GM11168 (cell line): ENCODE data around the gene UQCRHL.

Experiments
- in situ Hi-C: fragments of 300-500 bp; cut with MboI; formaldehyde crosslinking; loops from one replicate; pipeline ENCODE4 v1.12.0; 2022; ENCODE audit warnings: low sequenced_read_pairs; ENCODE audit not compliant: unreplicated experiment

Gene UQCRHL

DNA sequence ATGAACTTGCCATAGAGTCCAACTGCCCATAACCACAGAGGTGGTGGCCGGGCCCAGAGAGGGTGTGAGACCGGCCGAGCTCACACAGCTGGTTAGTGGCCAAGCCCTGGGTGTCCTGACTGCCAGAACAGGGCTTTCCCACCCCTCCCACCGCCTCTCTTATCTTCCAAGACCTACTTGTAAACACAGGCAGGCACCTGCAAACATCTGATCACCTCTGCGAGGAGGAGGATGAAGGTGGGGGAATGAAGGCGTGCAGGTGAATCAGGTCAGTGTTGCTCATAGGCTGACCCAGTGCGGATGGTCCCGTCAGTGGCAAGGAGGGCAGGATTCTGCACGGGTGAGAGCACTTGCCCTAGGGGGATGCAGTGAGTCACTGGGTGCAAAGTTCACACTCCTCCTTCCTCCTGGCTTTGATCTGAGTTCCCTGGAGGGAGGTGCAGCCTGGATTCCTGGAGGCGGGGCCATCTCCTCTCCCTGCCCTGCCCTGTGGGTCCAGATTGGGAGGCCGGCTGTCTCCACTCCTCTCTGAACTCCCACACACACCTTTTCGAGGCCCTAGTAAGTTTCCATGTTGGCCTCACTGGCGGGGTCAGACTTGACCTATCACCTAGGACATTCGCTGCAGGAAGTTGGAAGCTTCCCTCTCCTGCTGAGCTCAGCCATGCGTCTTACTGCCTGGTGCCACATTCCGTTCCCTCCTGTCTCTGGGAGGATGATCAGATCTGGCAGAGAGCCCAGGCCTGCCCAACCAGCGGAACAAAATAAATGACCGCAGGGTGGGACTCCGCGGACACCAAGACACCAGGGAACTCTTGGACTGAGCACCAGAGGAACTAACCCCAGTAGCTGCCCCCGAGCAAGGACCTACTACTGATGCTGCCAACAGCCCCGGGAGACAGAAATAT is 7.3 kb downstream of the UQCRHL start:
- in situ Hi-C loops = loop anchor here (10.0 kb wide), 1 partner anchor 135 kb away; no protein-coding TSS in a partner anchor

DNA sequence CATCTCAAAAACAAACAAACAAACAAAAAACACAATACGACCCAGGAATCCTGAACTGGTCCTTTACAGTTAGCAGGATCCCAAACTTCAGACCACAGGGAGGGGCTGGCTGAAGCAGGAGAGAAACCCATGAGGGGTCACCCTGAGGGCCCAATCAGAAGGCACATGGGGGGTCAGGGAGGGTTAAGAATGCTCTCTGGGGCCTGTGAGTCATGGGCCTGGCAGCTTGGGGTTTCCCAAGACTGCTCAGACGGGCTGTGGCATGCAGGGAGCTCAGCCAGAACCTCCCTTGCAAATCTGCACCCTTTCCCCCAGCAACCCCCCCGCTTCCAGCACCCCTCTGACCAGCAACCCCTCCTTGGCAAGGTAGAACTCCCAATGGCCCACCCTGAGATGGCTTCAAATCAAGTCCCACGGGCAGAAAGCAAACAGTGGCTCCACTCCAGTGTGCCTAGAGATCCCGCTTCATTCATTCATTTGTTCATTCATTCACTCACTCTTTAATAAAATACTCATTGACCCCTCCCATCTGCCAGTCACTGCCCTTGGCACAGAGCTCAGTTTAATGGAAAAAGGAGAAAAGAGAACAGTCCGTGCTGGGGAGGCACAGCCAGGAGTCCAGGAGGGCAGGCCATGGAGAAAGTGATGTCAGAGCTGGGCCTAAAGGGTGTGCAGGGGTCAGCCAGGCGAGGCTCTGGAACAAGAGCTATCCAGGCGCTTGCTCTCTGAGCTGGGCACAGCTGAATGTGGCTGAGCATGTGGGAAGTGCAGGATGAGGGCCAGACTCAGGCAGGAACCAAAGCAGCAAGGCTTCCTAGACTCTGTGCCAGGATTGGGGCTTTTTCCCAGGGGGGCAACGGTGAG is 8.2 kb downstream of the UQCRHL start:
- in situ Hi-C loops = no loop called here

DNA sequence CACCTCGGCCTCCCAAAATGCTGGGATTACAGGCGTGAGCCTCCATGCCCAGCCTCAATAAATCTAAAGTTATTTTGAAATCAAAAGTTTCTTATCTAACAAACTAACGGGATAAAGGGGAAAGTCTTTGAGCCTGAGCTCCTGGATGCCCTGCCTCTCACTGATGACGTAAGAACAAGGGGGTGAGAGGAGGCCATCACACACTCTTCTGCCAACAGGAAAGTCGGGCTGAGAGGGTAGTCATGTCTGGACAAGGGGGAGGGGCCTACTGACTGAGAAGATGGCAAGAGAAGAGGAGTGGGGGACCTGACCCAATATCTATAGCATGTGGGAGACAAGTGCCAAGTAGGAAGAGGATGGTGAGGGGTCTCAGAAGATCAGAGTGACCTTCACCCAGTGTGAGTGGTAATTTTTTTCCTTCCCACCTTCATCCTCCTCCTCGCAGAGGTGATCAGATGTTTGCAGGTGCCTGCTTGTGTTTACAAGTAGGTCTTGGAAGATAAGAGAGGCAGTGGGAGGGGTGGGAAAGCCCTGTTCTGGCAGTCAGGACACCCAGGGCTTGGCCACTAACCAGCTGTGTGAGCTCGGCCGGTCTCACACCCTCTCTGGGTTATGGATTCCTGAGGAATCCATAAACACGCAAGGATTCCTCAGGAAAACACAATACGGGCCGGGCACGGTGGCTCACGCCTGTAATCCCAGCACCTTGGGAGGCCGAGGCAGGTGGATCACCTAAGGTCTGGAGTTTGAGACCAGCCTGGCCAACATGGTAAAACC is 9.6 kb downstream of the UQCRHL start:
- in situ Hi-C loops = no loop called here

DNA sequence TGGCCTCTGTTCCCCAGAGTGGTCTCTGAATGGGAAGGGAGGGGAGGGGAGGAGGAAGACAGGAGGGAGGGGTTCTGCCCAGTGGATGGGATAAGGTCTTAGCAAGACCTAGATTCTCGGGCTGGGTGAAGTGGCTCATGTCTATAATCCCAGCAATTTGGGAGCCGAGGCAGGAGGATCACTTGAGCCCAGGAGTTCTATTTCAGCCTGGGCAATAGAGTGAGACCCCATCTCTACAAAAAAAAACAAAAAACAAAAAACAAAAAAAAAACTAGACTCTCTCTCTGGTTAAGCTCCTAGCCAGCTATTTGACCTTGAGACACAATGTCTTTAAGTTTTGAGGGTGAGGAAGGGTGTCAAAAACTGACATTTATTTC is 11.4 kb downstream of the UQCRHL start:
- in situ Hi-C loops = no loop called here

DNA sequence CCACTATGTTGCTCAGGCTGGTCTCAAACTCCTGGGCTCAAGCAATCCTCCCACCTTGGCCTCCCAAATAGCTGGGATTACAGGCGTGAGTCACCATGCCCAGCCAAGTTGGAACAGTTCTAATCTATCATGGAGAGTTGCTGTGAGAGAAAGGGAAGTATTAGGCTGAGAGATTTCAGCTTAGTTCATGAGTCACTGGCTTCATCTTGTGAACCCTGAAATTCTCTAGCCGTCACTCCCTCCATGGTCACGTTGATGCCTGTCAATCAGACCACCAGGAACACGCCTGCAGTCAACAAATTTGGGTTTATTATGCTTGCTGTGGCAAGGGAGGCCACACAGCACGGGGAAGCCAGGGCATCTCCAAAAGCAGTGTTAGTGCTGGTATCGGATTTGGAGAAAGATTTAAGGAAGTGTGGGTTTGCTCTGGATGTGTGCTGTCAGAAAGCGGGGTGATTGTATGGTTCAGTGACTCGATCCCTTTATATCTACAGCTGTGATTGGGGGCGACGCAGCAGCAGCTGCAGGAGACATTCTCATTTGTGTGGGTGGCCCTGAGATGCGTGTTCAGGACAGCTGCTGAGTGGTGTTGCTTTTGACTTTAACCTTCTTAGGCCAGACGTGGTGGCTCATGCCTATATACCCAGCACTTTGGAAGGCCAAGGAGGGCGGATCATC is 18.7 kb downstream of the UQCRHL start:
- in situ Hi-C loops = no loop called here

DNA sequence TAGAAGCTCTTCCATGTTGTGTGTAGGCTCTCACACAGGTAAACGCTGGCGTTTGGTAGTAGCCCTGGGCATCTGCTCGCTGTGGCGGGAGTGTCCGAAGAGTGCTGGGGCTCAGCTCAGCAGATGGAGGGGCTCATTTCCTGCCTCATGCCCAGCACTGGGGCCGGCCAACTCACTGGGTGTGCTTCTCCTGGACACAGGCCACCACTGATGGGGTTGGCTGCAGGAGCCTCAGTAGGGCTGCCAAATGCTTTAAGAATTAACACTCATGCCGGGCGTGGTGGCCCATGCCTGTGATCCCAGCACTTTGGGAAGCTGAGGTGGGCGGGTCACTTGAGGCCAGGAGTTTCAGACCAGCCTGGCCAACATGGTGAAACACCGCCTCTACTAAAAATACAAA is 20.9 kb downstream of the UQCRHL start:
- in situ Hi-C loops = no loop called here

DNA sequence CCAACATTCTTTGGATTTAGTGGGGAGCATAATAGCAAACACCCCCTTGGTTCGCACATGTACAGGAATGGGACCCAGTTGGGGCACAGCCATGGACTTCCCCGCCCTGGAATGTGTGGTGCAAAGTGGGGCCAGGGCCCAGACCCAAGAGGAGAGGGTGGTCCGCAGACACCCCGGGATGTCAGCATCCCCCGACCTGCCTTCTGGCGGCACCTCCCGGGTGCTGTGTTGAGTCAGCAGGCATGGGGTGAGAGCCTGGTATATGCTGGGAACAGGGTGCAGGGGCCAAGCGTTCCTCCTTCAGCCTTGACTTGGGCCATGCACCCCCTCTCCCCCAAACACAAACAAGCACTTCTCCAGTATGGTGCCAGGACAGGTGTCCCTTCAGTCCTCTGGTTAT is 21.8 kb downstream of the UQCRHL start:
- in situ Hi-C loops = no loop called here

DNA sequence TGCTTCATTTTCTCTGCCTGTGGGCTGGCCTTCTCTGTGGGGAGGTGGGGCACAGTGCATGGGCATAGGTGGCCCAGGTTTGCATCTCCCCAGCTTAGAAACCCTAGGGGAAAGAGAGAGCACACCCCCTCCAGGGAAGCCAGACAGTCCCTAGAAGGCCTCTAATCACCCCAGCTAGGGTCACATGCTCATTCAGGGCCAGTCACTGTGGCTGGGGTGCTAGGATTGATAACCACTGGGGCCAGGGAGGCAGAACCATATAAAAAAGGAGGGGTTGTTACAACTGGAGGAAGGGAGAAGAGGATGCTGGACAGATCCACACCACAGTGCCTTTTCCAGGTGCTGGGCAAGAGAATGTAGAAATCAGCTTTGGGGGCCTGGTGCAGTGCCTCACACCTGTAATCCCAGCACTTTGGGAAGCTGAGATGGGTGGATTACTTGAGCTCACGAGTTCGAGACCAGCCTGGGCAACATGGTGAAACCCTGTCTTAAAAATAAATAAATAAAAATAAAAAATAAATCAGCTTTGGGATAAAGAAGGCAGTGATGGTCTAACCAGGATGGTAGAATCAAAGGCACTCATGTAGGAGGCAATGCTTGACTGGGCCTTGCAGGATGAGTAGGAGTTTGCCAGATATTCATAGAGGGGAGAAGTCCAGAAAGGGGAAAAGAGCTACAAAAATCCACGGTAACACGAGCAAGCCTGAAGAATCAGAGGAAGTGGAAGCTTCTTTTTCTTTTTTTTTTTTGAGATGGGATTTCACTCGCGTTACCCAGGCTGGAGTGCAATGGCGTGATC is 29.3 kb downstream of the UQCRHL start:
- in situ Hi-C loops = no loop called here

DNA sequence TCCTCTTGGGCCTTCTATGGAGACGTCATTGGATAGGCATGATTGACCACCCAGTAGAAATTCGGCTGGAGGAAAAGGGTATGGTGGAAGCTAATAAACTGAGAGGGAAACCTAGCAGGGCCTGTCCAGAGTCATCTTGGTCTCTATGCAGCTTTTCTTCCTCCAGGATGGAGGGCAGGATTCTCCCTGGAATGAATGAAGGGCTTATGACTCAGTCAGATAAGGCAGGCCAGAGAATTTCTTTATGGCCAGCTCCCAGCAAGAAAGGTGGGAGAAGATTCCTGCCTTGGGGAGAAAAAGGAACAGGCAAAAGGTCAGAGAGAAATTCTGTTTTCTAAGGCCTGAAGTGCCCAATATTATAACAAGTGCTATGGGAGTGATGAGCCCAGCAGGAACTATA is 31.7 kb downstream of the UQCRHL start:
- in situ Hi-C loops = no loop called here

DNA sequence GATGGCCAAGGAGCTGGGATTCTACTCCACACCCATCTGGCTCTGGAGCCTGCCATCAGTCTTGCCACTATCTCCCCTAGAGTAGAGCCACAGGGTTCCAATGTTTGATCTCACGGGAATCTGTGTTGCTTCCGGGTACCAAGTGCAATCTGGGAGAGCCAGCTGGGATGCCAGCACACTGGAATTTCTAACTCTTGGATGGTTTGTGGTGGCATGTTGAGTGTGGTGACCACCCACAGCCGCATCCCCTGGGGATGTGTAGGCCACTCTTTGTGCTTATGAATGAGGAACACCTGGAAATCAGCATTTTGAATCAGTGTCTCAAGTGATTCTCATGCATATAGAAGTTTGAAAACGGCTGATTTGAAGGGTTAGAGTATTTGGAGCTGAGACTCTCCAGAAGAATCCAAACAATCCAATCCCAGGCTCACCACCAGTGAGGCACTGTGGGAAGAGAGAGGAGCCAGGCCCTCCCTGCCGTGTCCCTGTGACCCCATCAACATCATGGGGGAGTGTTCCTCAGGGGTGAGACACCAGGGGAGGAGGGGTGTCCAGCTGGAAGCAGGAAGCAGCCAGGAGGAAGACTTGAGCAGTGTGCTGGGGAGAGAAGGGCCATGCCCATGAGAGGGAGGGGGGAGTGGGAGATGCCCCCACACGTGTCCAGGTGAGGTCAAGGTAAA is 35.5 kb downstream of the UQCRHL start:
- in situ Hi-C loops = no loop called here

DNA sequence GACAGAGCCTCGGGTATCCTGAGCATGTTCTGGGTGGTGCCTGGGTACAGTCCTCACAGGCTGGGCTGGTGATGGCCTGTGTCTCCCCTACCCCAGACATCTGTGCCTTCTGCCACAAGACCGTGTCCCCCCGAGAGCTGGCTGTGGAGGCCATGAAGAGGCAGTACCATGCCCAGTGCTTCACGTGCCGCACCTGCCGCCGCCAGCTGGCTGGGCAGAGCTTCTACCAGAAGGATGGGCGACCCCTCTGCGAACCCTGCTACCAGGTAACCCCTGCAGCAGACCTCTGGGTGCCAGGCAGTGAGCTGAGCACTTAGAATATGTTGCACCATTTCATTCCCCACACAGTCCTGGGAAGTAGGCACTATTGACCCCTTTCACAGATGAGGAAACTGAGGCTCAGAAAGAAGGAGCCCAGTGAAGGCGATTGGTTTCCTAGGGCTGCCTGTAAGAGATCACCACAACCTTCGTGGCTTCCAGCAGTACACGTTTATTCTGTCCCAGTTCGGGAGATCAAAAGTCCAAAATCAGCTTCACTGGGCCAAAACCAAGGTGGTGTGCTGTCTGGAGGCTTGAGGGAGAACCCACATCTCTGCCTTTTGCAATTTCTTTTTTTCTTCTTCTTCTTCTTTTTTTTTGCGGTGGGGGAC is 37.0 kb downstream of the UQCRHL start:
- in situ Hi-C loops = no loop called here

DNA sequence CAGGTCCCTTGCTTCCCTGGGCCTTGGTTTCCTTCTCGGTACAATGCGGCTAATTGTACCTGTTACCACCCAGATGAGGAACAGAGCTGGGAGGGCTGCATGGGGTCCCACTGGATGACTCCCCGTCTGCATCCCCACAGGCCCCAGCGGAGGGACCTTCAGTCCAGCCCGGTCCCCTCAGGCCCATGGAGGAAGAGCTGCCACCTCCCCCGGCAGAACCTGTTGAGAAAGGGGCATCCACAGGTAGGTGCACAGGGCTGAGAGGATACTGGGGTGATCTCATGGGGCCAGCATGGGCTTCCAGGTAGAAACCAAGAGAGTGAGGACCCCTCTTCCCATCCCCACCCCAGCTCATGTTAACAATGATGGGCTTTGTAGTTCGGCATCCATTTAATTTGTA is 39.1 kb downstream of the UQCRHL start:
- in situ Hi-C loops = no loop called here

DNA sequence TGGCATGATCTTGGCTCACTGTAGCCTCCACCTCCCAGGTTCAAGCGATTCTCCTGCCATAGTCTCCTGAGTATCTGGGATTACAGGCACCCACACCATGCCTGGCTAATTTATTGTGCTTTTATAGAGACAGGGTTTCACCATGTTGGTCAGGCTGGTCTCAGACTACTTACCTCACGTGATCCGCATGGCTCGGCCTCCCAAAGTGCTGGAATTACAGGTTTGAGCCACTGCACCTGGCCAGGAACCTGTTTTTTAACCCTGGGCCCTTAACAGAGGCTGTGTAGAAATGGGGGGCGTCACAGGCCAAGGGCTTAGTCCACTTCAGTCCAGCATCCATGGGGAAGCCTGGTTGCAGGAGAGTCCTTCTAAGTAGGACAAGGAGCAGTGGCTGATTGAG is 39.5 kb downstream of the UQCRHL start:
- in situ Hi-C loops = no loop called here

DNA sequence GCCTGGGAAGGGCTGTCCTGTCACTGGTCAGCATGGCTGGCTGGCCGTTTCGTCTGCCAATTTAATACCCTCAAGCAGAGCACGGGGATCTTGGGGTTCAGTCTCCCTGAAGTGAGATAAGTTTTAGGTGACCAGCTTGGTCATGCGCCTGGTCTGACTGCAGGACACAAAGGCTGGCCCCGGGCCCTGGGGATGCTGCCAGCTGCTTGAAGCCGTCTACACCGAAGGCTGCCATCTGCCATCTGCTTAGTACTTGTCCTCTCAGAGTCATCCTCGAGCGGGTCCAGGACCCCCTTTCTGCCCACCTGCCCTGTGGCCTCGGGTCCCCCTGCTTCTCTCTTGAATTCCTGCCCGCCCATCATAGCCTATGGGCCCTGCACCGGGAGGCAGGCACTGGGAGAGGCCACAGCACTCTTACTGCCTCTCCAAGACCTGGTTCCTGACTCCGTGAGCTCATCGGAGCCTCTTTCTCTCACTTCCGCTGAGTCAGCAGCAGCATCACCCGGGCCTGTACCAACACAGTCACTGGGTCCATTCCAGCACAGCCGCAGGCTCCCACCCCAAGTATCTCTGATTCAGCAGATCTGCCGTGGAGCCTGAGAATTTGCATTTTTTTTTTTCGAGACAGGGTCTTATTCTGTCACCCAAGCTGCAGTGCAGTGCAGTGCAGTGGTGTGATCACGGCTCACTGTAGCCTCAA is 41.8 kb downstream of the UQCRHL start:
- in situ Hi-C loops = no loop called here

DNA sequence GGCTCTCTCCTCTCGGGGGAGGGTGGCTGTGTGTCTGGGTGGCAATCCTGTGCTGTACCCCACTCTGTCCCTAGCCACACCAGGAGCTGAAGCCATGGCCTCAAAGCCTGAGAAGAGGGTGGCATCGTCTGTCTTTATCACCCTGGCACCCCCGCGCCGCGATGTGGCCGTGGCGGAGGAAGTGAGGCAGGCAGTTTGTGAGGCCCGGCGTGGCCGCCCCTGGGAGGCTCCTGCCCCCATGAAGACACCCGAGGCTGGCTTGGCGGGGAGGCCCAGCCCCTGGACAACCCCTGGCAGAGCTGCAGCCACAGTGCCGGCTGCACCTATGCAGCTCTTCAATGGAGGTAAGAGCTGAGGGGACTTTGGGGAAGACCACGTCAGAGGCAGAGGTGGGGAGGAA is 42.6 kb downstream of the UQCRHL start:
- in situ Hi-C loops = no loop called here

DNA sequence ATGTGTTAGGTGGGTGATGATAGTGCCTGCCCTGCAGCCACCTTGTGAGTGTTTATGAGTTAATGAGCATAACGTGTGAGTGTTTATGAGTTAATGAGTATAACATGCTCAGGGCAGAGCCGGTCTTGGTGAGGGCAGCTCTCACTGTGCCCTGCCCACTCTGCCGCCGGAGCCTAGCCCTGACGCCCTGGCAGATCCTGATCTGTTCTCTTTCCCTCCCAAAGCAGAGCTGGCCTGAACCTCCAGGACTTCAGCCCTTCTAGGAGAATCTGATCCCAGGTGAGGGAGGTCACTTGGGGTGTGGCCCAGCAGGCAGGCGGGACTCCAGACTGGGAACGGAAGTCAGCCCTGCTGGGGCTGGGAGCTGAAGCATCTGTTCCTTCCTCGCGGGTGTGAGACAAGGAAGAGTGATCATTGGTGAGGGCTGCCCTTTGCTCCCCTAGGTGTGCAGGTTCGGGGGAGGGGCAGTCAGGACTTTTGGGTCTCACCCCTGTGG is 43.1 kb downstream of the UQCRHL start:
- in situ Hi-C loops = no loop called here

DNA sequence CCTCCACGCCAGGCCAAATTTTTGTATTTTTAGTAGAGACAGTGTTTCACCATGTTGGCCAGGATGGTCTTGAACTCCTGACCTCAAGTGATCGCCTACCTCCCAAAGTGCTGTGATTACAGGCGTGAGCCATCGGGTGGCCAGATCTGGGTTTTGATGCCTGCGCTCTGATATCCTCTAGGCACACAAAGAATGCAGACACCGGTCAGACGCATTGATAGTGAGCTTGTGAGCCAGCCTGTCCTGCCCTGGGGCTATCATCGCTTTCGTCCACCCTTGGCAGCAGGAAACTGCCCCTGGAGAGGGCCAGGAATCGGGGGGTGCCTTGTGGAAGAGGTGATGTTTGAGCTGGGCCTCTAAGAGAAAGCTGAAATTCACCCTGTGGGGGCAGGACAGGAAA is 44.9 kb downstream of the UQCRHL start:
- in situ Hi-C loops = no loop called here
